Gastrocnemius medialis (tissue), 4 donors: ENCODE data around the gene PHACTR1. TPM values are rescaled to one million over a fixed set of nuclear protein-coding genes. Genes with fewer than 3 reads are reported as not detected.
"Not testable (repeated sequence)": the region's sequence is repeated elsewhere in the genome, so short reads cannot be mapped to it uniquely, and the experiment has no call there.

Experiments
- ATAC-seq, 2 donors: fragments of 150-250 bp; one replicate each; pipeline ENCODE4 v1.9.1; 2016
- DNase-seq, 2 donors: peaks; one replicate each; pipeline ENCODE4 v3.0.0-alpha.2; 2019
- H3K27ac ChIP-seq, 4 donors: fragments of 200-600 bp; sonication (generic); 1 replicate in 1 of 4; 2 replicates in 3 of 4; pipeline ENCODE4 v1.5.1; 2016 to 2018; ENCODE audit warnings: mild to moderate bottlenecking in 2 of 4, moderate library complexity in 1 of 4
- H3K27me3 ChIP-seq, 3 donors: fragments of 200-600 bp; sonication (generic) in 2 of 3; 1 replicate in 1 of 3; 2 replicates in 2 of 3; pipeline versions ENCODE4 v1.5.1 to v1.6.0; 2016 to 2019; ENCODE audit warnings: mild to moderate bottlenecking in 1 of 3, moderate library complexity in 1 of 3
- H3K36me3 ChIP-seq, 2 donors: fragments of 200-600 bp; sonication (generic) in 1 of 2; one replicate each; pipeline ENCODE4 v1.5.1; 2017 to 2018
- H3K4me1 ChIP-seq, 2 donors: fragments of 200-600 bp; sonication (generic) in 1 of 2; one replicate each; pipeline ENCODE4 v1.5.1; 2016 to 2017; ENCODE audit warnings: mild to moderate bottlenecking in 2 of 2
- H3K4me3 ChIP-seq, 4 donors: fragments of 200-600 bp; sonication (generic) in 3 of 4; 1 replicate in 1 of 4; 2 replicates in 3 of 4; pipeline ENCODE4 v1.5.1; 2016 to 2019; ENCODE audit warnings: mild to moderate bottlenecking in 2 of 4
- H3K9me3 ChIP-seq, 3 donors: fragments of 200-600 bp; sonication (generic) in 2 of 3; 1 replicate in 1 of 3; 2 replicates in 2 of 3; pipeline ENCODE4 v1.5.1; 2016 to 2019
- POLR2A ChIP-seq, 2 donors: fragments of 450-650 bp; IDR thresholded peaks; one replicate each; pipeline ENCODE4 v1.6.1; 2017; ENCODE audit warnings: antibody characterized with exemption in 2 of 2, mild to moderate bottlenecking in 2 of 2, moderate library complexity in 2 of 2
- in situ Hi-C, 4 donors: fragments of 200-750 bp; cut with MboI; loops; one replicate each; pipeline versions ENCODE4 v1.15.0 to v1.8.0; 2017; ENCODE audit warnings: low sequenced_read_pairs in 4 of 4
- intact Hi-C: fragments of 100-400 bp; cut with DNase I; formaldehyde crosslinking; loops from one replicate; pipeline ENCODE4 v1.15.1; 2023; ENCODE audit warnings: low total_unique reads
- total RNA-seq, 4 donors: library from RNA; depleted of rRNA; stranded (reverse); fragments of >200 nt; gene quantifications; one replicate each; pipeline versions ENCODE4 v1.1.0 to v1.2.3, GENCODE V29; 2016
- TF ChIP-seq, protein P1 (sequence below), 5 experiments: fragments of 450-650 bp in 3 of 5; fragments of 200-600 bp in 2 of 5; sonication (generic) in 2 of 5; IDR thresholded peaks in 4 of 5; conservative IDR thresholded peaks in 1 of 5; 1 replicate in 4 of 5; 2 replicates in 1 of 5; pipeline ENCODE4 v1.5.1; 2016 to 2019; ENCODE audit warnings: antibody characterized with exemption in 5 of 5, mild to moderate bottlenecking in 3 of 5, moderate library complexity in 3 of 5

The PHACTR1 gene
- total RNA-seq, 4 donors from 2014 or later, result 0.07 to 0.82 (median 0.21) TPM

DNA sequence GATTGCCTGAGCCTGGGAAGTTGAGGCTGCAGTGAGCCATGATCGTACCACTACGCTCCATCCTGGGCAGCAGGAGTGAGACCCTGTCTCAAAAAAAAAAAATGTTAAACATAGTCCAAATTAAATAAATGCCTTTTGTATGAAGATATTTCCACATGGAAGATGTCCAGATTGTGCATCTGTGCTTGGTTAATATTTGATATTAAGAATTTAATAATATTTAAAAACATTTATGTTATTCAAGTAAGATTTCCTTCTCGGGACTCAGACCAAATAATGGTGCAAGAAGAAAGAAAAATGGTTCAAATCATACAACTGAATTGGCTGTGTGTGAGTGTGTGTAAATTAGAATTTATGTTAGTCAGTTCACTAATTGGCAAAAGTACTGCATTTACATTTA, 409.3 kb downstream of the PHACTR1 start:
- H3K36me3 ChIP-seq, result no peaks in the 10 kb centered on the region
- DNase-seq (no peak), ATAC-seq (no peak)
- H3K4me3 ChIP-seq, result no peak overlapping the region
- H3K9me3 ChIP-seq, result no peaks in the 10 kb centered on the region
- intact Hi-C loops, result no loop called here
- in situ Hi-C loops, result no loop called here
- H3K27me3 ChIP-seq, result no peaks in the 10 kb centered on the region
- TF ChIP-seq, protein P1, sequence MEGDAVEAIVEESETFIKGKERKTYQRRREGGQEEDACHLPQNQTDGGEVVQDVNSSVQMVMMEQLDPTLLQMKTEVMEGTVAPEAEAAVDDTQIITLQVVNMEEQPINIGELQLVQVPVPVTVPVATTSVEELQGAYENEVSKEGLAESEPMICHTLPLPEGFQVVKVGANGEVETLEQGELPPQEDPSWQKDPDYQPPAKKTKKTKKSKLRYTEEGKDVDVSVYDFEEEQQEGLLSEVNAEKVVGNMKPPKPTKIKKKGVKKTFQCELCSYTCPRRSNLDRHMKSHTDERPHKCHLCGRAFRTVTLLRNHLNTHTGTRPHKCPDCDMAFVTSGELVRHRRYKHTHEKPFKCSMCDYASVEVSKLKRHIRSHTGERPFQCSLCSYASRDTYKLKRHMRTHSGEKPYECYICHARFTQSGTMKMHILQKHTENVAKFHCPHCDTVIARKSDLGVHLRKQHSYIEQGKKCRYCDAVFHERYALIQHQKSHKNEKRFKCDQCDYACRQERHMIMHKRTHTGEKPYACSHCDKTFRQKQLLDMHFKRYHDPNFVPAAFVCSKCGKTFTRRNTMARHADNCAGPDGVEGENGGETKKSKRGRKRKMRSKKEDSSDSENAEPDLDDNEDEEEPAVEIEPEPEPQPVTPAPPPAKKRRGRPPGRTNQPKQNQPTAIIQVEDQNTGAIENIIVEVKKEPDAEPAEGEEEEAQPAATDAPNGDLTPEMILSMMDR (IDR thresholded peaks at IDR 0.05 in 4 of 5, conservative IDR thresholded peaks at IDR 0.05 in 1 of 5), result no peak
- TF ChIP-seq POLR2A (IDR thresholded peaks at IDR 0.05), result no peak
- no peak overlapping the region for H3K27ac ChIP-seq
- H3K4me1 ChIP-seq, result no peaks in the 10 kb centered on the region

DNA sequence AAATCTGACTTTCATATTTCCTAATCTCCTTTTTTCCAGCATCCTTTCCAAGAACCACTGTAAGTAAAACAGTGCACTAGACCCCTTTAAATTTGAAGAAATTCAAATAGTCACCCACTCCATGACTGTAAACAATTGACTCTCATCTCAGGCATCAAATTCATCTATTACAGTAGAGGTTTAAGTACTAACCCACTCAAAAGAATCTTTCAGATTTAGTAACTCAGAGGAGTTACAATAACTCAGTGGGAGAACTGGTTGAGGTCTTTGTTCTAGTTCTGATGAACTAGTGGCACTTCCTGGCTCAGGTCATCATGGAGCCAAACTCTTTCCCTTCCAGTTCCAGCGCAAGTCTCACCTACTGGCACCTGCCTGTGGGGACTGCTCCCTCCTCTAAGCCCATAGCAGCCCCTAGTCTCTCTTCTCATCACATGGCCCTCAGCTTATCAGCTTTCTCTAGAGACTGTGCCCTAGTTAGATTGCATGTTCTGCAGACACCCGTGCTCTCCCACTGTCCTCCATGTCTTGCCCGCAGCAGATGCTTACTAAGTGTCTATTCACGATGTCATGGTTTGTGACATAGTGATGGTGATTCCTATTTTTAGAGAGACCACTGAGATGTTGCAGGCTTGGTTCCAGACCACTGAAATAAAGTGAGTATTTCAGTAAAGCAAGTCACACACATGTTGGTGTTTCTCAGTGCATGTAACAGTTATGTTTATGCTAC, 415.5 kb downstream of the PHACTR1 start:
- Histone ChIP-seq H3K36me3 (no peaks in the 10 kb centered on the region), H3K27ac (no peak overlapping the region), H3K4me1 (no peaks in the 10 kb centered on the region), H3K27me3 (no peaks in the 10 kb centered on the region), H3K9me3 (no peaks in the 10 kb centered on the region), H3K4me3 (no peak overlapping the region)
- no peak for TF ChIP-seq POLR2A (IDR thresholded peaks at IDR 0.05)
- TF ChIP-seq, protein P1 (IDR thresholded peaks at IDR 0.05 in 4 of 5, conservative IDR thresholded peaks at IDR 0.05 in 1 of 5), result no peak
- ATAC-seq, result no peak
- intact Hi-C loops, result no loop called here
- in situ Hi-C loops, result no loop called here
- no peak for DNase-seq

DNA sequence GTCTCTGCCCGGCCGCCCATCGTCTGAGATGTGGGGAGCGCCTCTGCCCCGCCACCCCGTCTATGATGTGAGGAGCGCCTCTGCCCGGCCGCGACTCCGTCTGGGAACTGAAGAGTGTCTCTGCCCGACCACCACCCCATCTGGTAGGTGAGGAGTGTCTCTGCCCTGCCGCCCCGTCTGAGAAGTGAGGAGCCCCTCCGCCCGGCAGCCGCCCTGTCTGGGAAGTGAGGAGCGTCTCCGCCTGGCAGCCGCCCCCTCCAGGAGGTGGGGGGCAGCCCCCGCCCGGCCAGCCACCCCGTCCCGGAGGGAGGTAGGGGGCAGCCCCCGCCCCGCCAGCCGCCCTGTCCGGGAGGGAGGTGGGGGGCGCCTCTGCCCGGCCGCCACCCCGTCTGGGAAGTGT, 417.3 kb downstream of the PHACTR1 start:
- H3K27me3 ChIP-seq, intact Hi-C loops, DNase-seq, ATAC-seq, H3K27ac ChIP-seq, H3K4me3 ChIP-seq, in situ Hi-C loops, H3K9me3 ChIP-seq, H3K4me1 ChIP-seq, H3K36me3 ChIP-seq: not testable (repeated sequence)

DNA sequence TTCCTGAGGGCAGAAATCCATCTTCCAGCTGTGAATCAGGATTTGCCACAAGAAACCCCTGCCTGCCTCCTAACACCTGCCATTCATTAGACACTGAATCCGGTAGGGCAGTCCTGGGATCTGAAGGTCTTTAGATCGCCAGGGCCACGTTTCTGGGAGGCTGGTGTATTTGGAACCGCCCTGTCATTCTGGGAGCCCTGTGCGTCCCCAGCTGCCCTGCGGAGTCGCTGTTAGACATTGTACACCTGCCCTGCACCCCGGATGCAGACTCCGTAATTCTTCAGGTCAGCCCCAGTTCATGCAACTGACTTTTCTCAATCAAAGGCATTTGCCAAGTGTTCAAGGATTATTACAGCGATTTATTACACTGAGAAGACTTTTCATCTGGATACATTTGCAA, 418.6 kb downstream of the PHACTR1 start:
- no peaks in the 10 kb centered on the region for H3K4me1 ChIP-seq
- DNase-seq, result no peak
- in situ Hi-C loops, result no loop called here
- H3K27ac ChIP-seq, result no peak overlapping the region
- no peak for TF ChIP-seq POLR2A (IDR thresholded peaks at IDR 0.05)
- TF ChIP-seq, protein P1 (IDR thresholded peaks at IDR 0.05 in 4 of 5, conservative IDR thresholded peaks at IDR 0.05 in 1 of 5), result no peak
- no peak overlapping the region for H3K4me3 ChIP-seq
- H3K36me3 ChIP-seq, result no peaks in the 10 kb centered on the region
- no peaks in the 10 kb centered on the region for H3K9me3 ChIP-seq
- intact Hi-C loops, result no loop called here
- ATAC-seq, result no peak
- no peaks in the 10 kb centered on the region for H3K27me3 ChIP-seq

DNA sequence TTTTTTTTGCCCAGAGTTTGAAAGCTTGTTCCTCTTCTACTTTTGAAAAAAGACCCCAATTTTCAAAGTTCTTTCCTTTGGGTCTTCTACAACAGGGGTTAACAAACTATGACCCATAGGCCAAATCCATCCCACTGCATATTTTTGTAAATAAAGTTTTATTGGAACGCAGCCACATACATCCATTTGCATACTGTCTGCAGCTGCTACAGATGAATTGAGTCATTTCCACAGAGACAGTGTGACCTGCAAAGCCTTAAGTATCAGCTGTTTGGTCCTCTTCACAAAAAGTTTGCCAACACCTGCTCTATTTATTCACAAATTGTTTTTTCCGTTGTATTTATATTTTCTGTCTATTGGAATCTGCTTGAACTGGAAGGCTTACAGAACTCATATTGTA, 422.6 kb downstream of the PHACTR1 start:
- TF ChIP-seq, protein P1 (IDR thresholded peaks at IDR 0.05 in 4 of 5, conservative IDR thresholded peaks at IDR 0.05 in 1 of 5), result no peak
- no peak for TF ChIP-seq POLR2A (IDR thresholded peaks at IDR 0.05)
- in situ Hi-C loops, result no loop called here
- Histone ChIP-seq H3K36me3 (no peaks in the 10 kb centered on the region), H3K9me3 (no peaks in the 10 kb centered on the region), H3K4me1 (no peaks in the 10 kb centered on the region), H3K4me3 (no peak overlapping the region), H3K27ac (no peak overlapping the region), H3K27me3 (no peaks in the 10 kb centered on the region)
- intact Hi-C loops, result no loop called here
- no peak for ATAC-seq
- no peak for DNase-seq
